Measurements from ENCODE around the gene NEURL1. TPM values are rescaled to one million over a fixed set of nuclear protein-coding genes. Genes with fewer than 3 reads are reported as not detected.

The NEURL1 gene
- polyA plus RNA-seq, 1 experiment = 0.58 TPM

DNA sequence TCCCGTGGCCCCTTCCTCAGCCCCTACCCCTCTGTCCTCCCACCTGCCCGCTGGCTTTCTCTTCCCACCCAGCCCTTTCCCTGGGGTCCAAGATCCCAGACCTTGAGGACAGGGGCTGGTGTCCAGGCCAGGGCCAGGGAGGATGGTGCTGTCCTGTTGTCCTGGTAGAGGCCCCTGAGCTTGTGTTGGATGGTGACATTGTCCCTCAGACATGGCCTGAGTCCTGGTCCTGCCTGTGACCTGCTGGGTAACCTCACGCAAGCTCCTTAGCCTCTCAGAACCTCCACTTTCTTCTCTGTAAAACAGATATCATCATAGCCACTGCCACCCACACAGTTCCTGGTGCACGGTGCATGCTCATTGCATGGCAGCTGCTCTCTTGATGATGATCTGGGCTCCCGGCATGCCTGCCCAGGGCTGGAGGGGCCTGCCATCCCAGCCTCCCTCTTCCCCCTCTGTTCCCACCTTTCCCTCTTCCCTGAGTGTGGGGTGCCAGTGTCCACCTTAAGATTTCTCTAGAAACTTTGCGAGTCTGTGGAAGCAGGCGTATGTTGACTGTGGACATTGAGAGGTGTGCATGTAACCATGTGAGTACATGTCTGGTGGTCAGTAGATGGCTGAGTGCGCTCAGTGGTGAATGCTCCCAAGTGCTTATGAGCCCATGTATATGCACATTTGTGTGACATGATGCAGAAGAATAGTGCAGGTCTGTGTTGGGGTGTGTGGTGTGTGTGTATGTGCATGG, 60.4 kb downstream of the NEURL1 start:
- Histone ChIP-seq H3K36me3 (ENCODE audit: control insufficient read depth, insufficient read depth, low read length) (no peaks in the 10 kb centered on the region), H3K4me3 (ENCODE audit: low read depth, low read length) (no peak overlapping the region), H3K27me3 (ENCODE audit: control insufficient read depth, insufficient read depth, low read length) (peaks cover 16% of the 10 kb centered on the region)
- TF ChIP-seq CTCF (IDR thresholded peaks at IDR 0.05; ENCODE audit: insufficient read depth, low read depth, low read length) = no peak
- ChIA-PET CTCF (interaction anchor here (1.1 to 1.7 kb wide), 2 partner anchors 10 to 11 kb away, joined by 3 to 7 read pairs; no protein-coding TSS in a partner anchor), POLR2A (no interaction called here)
- DNase-seq (ENCODE audit: low read depth) = no peak

- H3K27me3 ChIP-seq (ENCODE audit: control insufficient read depth, insufficient read depth, low read length) = peaks cover 15% of the 10 kb centered on the region
- no peak for TF ChIP-seq CTCF (IDR thresholded peaks at IDR 0.05; ENCODE audit: insufficient read depth, low read depth, low read length)
- DNase-seq (ENCODE audit: low read depth) = no peak
- POLR2A ChIA-PET = no interaction called here
- peak overlapping the region; percentile 42 for H3K4me3 ChIP-seq (ENCODE audit: low read depth, low read length)
- H3K36me3 ChIP-seq (ENCODE audit: control insufficient read depth, insufficient read depth, low read length) = no peaks in the 10 kb centered on the region
- CTCF ChIA-PET = interaction anchor here (1.0 to 1.8 kb wide), 3 partner anchors 9 to 157 kb away, joined by 3 to 5 read pairs (median 3); no protein-coding TSS in a partner anchor
Measured at GRCh38 chr10:103554488-103555324, 61.2 kb downstream of the NEURL1 start.

DNA sequence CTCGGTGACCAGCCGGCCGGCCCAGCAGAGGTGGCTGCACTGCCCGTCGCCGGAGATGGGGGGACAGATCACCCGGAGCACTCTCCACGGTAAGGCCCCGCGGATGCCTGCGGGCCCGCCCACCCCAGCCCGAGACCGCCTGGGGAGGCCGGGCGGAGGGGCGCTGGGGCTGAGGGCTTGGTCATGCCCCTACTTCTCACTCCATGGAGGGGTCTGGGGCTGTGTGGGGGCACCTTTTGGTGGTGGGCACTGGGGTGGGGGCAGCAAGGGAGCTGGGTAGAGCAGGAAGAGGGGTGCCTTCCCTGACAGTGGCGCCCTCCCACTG, 61.8 kb downstream of the NEURL1 start:
- CTCF ChIA-PET = interaction anchor here (0.8 to 1.8 kb wide), 4 partner anchors 9 to 156 kb away, joined by 3 to 5 read pairs (median 3); no protein-coding TSS in a partner anchor
- TF ChIP-seq CTCF (IDR thresholded peaks at IDR 0.05; ENCODE audit: insufficient read depth, low read depth, low read length) = no peak
- DNase-seq (ENCODE audit: low read depth) = no peak
- POLR2A ChIA-PET = no interaction called here
- no peaks in the 10 kb centered on the region for H3K36me3 ChIP-seq (ENCODE audit: control insufficient read depth, insufficient read depth, low read length)
- peak overlapping the region; percentile 42 for H3K4me3 ChIP-seq (ENCODE audit: low read depth, low read length)
- H3K27me3 ChIP-seq (ENCODE audit: control insufficient read depth, insufficient read depth, low read length) = peaks cover 15% of the 10 kb centered on the region

DNA sequence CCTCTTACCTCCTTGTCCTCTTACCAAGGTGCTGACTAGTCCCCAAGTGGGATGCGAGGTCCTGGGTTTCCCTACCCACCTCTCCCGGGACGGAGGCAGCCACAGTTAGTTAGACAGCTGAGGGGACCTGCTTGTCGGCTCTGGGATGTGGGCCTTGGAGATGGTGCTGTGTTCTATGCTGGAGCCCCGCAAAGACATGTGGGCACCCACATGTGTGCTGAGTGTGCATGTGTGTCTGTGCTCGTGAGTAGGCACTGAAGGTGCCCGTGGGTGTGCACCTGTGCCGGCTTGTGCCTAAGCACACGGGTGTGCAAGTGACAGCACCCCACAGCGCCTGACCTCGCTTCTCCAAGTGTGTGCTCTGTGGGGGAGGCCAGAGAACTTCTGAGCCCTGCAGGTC, 62.2 kb downstream of the NEURL1 start:
- ChIA-PET CTCF (interaction anchor here (0.6 to 1.8 kb wide), 4 partner anchors 9 to 24 kb away, joined by 3 to 5 read pairs (median 3); no protein-coding TSS in a partner anchor), POLR2A (no interaction called here)
- no peak for DNase-seq (ENCODE audit: low read depth)
- H3K36me3 ChIP-seq (ENCODE audit: control insufficient read depth, insufficient read depth, low read length) = no peaks in the 10 kb centered on the region
- H3K27me3 ChIP-seq (ENCODE audit: control insufficient read depth, insufficient read depth, low read length) = peaks cover 14% of the 10 kb centered on the region
- no peak for TF ChIP-seq CTCF (IDR thresholded peaks at IDR 0.05; ENCODE audit: insufficient read depth, low read depth, low read length)
- no peak overlapping the region for H3K4me3 ChIP-seq (ENCODE audit: low read depth, low read length)

GRCh38 chr10:103556383-103557007, 63.0 kb downstream of the NEURL1 start:
- CTCF ChIA-PET = interaction anchor here (0.6 to 1.8 kb wide), 3 partner anchors 10 to 23 kb away, joined by 3 to 5 read pairs (median 3); no protein-coding TSS in a partner anchor
- Histone ChIP-seq H3K27me3 (ENCODE audit: control insufficient read depth, insufficient read depth, low read length) (peaks cover 17% of the 10 kb centered on the region), H3K36me3 (ENCODE audit: control insufficient read depth, insufficient read depth, low read length) (no peaks in the 10 kb centered on the region), H3K4me3 (ENCODE audit: low read depth, low read length) (no peak overlapping the region)
- POLR2A ChIA-PET = no interaction called here
- no peak for TF ChIP-seq CTCF (IDR thresholded peaks at IDR 0.05; ENCODE audit: insufficient read depth, low read depth, low read length)
- DNase-seq (ENCODE audit: low read depth) = no peak
